Measurements from ENCODE around the gene ZNF564.
"Not testable (repeated sequence)": the region's sequence is repeated elsewhere in the genome, so short reads cannot be mapped to it uniquely, and the experiment has no call there.

ZNF564 gene

GRCh38 chr19:12496480-12496879 is 54.8 kb downstream of the ZNF564 start:
- DNase-seq (ENCODE audit: low read depth), result no peak

- peak; percentile 65 for DNase-seq (ENCODE audit: low read depth)
Observed at GRCh38 chr19:12495002-12495802, 56.1 kb downstream of the ZNF564 start.

DNA sequence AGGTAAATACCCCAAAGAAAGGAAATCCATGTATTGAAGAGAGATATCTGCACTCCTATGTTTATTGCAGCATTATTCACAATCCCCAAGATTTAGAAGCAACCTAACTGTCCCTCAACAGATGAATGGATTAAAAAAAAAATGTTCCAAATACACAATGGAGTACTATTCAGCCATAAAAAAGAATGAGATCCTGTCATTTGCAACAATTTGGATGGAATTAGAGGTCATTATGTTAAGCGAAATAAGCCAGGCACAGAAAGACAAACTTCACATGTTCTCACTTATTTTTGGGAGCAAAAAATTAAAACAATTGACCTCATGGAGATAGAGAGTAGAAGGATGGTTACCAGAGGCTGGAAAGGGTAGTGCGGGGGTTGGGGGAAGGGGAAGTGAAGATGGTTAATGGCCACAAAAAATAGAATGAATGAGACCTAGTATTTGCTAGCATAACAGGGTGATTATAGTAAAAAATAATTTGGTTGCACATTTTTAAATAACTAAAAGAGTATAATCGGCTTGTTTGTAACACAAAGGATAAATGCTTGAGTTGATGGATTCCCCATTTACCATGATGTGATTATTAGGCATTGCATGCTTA is 56.9 kb downstream of the ZNF564 start:
- no peak for DNase-seq (ENCODE audit: low read depth)

GRCh38 chr19:12486265-12486783 is 65.0 kb downstream of the ZNF564 start:
- not testable (repeated sequence) for DNase-seq (ENCODE audit: low read depth)

DNA sequence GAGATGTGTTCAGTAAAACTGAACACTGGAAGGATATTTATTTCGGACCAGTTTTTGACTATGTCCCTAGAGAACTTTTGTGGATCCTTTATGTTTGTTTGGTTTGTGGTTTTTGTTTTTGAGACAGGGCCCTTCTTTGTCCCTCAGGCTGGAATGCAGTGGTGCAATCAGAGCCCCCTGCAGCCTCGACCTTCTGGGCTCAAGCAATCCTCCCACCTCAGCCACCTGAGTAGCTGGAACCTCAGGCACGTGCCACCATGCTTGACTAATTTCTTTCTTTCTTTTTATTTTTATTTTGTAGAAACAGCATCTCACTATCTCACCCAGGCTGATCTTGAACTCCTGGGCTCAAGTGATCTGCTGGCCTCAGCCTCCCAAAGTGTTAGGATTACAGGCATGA is 65.7 kb downstream of the ZNF564 start:
- no peak for DNase-seq (ENCODE audit: low read depth)

GRCh38 chr19:12485052-12485416 is 66.2 kb downstream of the ZNF564 start:
- no peak for DNase-seq (ENCODE audit: low read depth)

GRCh38 chr19:12484371-12485051 is 66.8 kb downstream of the ZNF564 start, which contains the start of gene ZNF709:
Gene ZNF709, minus strand, starts transcription at chr19:12484816. Its CDS starts 159 bp downstream, at chr19:12484657.
- peak; percentile 71 for DNase-seq (ENCODE audit: low read depth)

GRCh38 chr19:12484011-12484370 is 67.3 kb downstream of the ZNF564 start:
- no peak for DNase-seq (ENCODE audit: low read depth)

- no peak for DNase-seq (ENCODE audit: low read depth)
Observed at GRCh38 chr19:12482509-12482886, 68.8 kb downstream of the ZNF564 start.

GRCh38 chr19:12481781-12482508 is 69.3 kb downstream of the ZNF564 start:
- DNase-seq (ENCODE audit: low read depth), result no peak

DNA sequence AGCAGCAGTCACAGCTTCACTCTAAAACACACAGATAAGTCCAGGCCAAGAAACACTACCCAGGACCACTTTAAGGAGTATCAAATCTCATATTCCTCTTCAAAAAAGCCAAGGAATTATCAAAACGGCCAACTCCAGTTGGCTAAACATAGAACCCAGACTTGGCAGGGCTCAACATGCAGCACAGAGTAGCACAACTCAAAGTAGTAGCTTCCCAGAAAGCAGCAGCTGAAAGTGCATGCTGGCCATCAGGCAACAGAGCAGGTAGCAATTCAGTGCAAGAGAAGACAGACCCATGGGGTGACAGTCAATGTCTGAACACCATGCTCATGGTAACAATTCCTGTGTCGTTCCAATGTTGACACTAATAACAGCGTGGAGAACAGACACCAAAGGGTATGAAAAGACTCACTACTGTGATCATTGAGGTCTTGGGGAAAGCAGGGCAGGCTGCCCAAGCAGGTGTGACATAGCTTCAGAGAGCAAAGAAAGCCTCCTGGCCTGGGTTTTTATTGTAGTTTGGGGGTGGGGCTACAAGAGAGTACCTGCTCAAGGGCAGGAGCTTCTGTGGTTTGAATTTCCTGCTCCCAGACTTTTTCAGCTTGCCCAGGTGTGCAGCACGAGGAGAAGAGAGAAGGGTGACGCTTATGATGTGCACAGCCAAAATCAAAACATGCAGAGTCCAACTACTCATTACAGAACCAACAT is 72.9 kb downstream of the ZNF564 start:
- no peak for DNase-seq (ENCODE audit: low read depth)
